ENCODE measurements around the gene LCP1.

GRCh38 chr13:46097663-46098062, 84.3 kb downstream of the LCP1 start:
- TF ChIP-seq, protein P1, sequence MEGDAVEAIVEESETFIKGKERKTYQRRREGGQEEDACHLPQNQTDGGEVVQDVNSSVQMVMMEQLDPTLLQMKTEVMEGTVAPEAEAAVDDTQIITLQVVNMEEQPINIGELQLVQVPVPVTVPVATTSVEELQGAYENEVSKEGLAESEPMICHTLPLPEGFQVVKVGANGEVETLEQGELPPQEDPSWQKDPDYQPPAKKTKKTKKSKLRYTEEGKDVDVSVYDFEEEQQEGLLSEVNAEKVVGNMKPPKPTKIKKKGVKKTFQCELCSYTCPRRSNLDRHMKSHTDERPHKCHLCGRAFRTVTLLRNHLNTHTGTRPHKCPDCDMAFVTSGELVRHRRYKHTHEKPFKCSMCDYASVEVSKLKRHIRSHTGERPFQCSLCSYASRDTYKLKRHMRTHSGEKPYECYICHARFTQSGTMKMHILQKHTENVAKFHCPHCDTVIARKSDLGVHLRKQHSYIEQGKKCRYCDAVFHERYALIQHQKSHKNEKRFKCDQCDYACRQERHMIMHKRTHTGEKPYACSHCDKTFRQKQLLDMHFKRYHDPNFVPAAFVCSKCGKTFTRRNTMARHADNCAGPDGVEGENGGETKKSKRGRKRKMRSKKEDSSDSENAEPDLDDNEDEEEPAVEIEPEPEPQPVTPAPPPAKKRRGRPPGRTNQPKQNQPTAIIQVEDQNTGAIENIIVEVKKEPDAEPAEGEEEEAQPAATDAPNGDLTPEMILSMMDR (IDR thresholded peaks at IDR 0.05) = no peak
- no peak for TF ChIP-seq POLR2A (IDR thresholded peaks at IDR 0.05)
